H9 (cell line): ENCODE measurements around the gene SYNE2. TPM values are rescaled to one million over a fixed set of nuclear protein-coding genes. Genes with fewer than 3 reads are reported as not detected.

Source experiments
- DNase-seq: peaks from one replicate; pipeline ENCODE4 v3.0.0-alpha.2; 2017
- H2AFZ ChIP-seq: one replicate; pipeline ENCODE4 v1.6.1; 2013; ENCODE audit warnings: mild to moderate bottlenecking, low read length, control low read depth, moderate library complexity
- H2AK5ac ChIP-seq: 2 replicates; pipeline ENCODE4 v1.6.1; 2013; ENCODE audit warnings: low read length, control low read depth, mixed read lengths; ENCODE audit not compliant: insufficient read length
- H2BK120ac ChIP-seq: one replicate; pipeline ENCODE4 v1.6.1; 2013; ENCODE audit warnings: low read depth, mild to moderate bottlenecking, low read length, control low read depth, inconsistent platforms; ENCODE audit not compliant: poor library complexity, severe bottlenecking
- H2BK12ac ChIP-seq: 2 replicates; pipeline ENCODE4 v1.6.1; 2013; ENCODE audit warnings: low read length, control low read depth, mixed read lengths, low read depth; ENCODE audit not compliant: insufficient read length
- H2BK15ac ChIP-seq: 2 replicates; pipeline ENCODE4 v1.6.1; 2013; ENCODE audit warnings: low read depth, low read length, control low read depth
- H2BK20ac ChIP-seq: one replicate; pipeline ENCODE4 v1.6.1; 2013; ENCODE audit warnings: low read depth, mild to moderate bottlenecking, low read length, control low read depth, inconsistent platforms; ENCODE audit not compliant: poor library complexity, severe bottlenecking
- H2BK5ac ChIP-seq: 2 replicates; pipeline ENCODE4 v1.6.1; 2013; ENCODE audit warnings: low read length, control low read depth, mixed read lengths; ENCODE audit not compliant: insufficient read length
- H3K14ac ChIP-seq: 2 replicates; pipeline ENCODE4 v1.6.1; 2013; ENCODE audit warnings: low read length, control low read depth; ENCODE audit not compliant: insufficient read depth
- H3K18ac ChIP-seq: 2 replicates; pipeline ENCODE4 v1.6.1; 2013; ENCODE audit warnings: low read depth, mild to moderate bottlenecking, mixed read lengths, low read length, control low read depth; ENCODE audit not compliant: insufficient read length
- H3K23ac ChIP-seq: 2 replicates; pipeline ENCODE4 v1.6.1; 2013; ENCODE audit warnings: low read length, control low read depth, mixed read lengths, low read depth; ENCODE audit not compliant: insufficient read length
- H3K23me2 ChIP-seq: 2 replicates; pipeline ENCODE4 v1.6.1; 2013; ENCODE audit warnings: low read depth, mild to moderate bottlenecking, mixed read lengths, low read length, control low read depth; ENCODE audit not compliant: insufficient read length, poor library complexity, severe bottlenecking
- H3K27ac ChIP-seq: 2 replicates; pipeline ENCODE4 v1.5.1; 2013; ENCODE audit warnings: low read length, control low read depth, mixed read lengths, low read depth; ENCODE audit not compliant: insufficient read length
- H3K27me3 ChIP-seq: 2 replicates; pipeline ENCODE4 v1.6.1; 2013; ENCODE audit warnings: low read length, control low read depth, inconsistent platforms; ENCODE audit not compliant: insufficient read depth
- H3K4ac ChIP-seq: 2 replicates; pipeline ENCODE4 v1.6.1; 2013; ENCODE audit warnings: low read depth, mild to moderate bottlenecking, control low read depth, inconsistent platforms, low read length, moderate library complexity
- H3K4me1 ChIP-seq: 2 replicates; pipeline ENCODE4 v1.6.1; 2013; ENCODE audit warnings: low read length, control low read depth, inconsistent platforms; ENCODE audit not compliant: insufficient read depth
- H3K4me2 ChIP-seq: 2 replicates; pipeline ENCODE4 v1.6.1; 2013; ENCODE audit warnings: low read length, control low read depth, mixed read lengths; ENCODE audit not compliant: insufficient read length, insufficient read depth
- H3K56ac ChIP-seq: 2 replicates; pipeline ENCODE4 v1.6.1; 2013; ENCODE audit warnings: low read depth, mild to moderate bottlenecking, mixed read lengths, low read length, control low read depth; ENCODE audit not compliant: insufficient read length
- H3K79me1 ChIP-seq: 2 replicates; pipeline ENCODE4 v1.6.1; 2013; ENCODE audit warnings: low read depth, mild to moderate bottlenecking, moderate library complexity, low read length, control low read depth, inconsistent platforms; ENCODE audit not compliant: insufficient read depth, poor library complexity, severe bottlenecking
- H3K79me2 ChIP-seq: 2 replicates; pipeline ENCODE4 v1.6.1; 2013; ENCODE audit warnings: low read length, control low read depth, inconsistent platforms; ENCODE audit not compliant: insufficient read depth
- H3K9ac ChIP-seq: 2 replicates; pipeline ENCODE4 v1.6.1; 2013; ENCODE audit warnings: low read length, control low read depth, mixed read lengths; ENCODE audit not compliant: insufficient read length; ENCODE audit errors: extremely low read depth
- H3K9me3 ChIP-seq: one replicate; pipeline ENCODE4 v1.6.1; 2013; ENCODE audit warnings: low read depth, low read length, inconsistent platforms; ENCODE audit not compliant: control insufficient read depth
- H3T11ph ChIP-seq: one replicate; pipeline ENCODE4 v1.6.1; 2013; ENCODE audit warnings: mild to moderate bottlenecking, low read length, control low read depth, inconsistent platforms
- H4K20me1 ChIP-seq: one replicate; pipeline ENCODE4 v1.6.1; 2013; ENCODE audit not compliant: control insufficient read depth, insufficient read length, insufficient read depth
- H4K5ac ChIP-seq: 2 replicates; pipeline ENCODE4 v1.6.1; 2013; ENCODE audit warnings: low read depth, mild to moderate bottlenecking, mixed read lengths, low read length, control low read depth; ENCODE audit not compliant: insufficient read length
- H4K8ac ChIP-seq: replicated peaks from 2 replicates; pipeline ENCODE4 v1.6.1; 2013; ENCODE audit warnings: low read length, control low read depth, mixed read lengths, low read depth; ENCODE audit not compliant: insufficient read length
- H4K91ac ChIP-seq: 2 replicates; pipeline ENCODE4 v1.6.1; 2013; ENCODE audit warnings: low read depth, mild to moderate bottlenecking, moderate library complexity, mixed read lengths, low read length, control low read depth; ENCODE audit not compliant: insufficient read length
- H3K27ac Mint-ChIP-seq, 3 experiments: 2 replicates in 2 of 3; 3 replicates in 1 of 3; pipeline ENCODE4 v1.8.0; 2020 to 2021; ENCODE audit warnings: mixed read lengths in 3 of 3, mild to moderate bottlenecking in 1 of 3, moderate library complexity in 1 of 3
- H3K27me3 Mint-ChIP-seq: 2 replicates; pipeline ENCODE4 v1.8.0; 2021; ENCODE audit warnings: low read depth, mild to moderate bottlenecking, moderate library complexity, mixed read lengths
- H3K36me3 Mint-ChIP-seq, 3 experiments: 2 replicates in 2 of 3; 3 replicates in 1 of 3; pipeline ENCODE4 v1.8.0; 2020 to 2021; ENCODE audit warnings: low read depth in 3 of 3, mixed read lengths in 3 of 3; ENCODE audit not compliant: insufficient read depth in 1 of 3
- H3K4me1 Mint-ChIP-seq, 2 experiments: 2 replicates each; pipeline ENCODE4 v1.8.0; 2020; ENCODE audit warnings: mixed read lengths in 2 of 2
- H3K4me3 Mint-ChIP-seq, 2 experiments: 2 replicates in 1 of 2; 3 replicates in 1 of 2; pipeline ENCODE4 v1.8.0; 2020 to 2021; ENCODE audit warnings: mild to moderate bottlenecking in 2 of 2, mixed read lengths in 2 of 2, moderate library complexity in 1 of 2
- H3K9me3 Mint-ChIP-seq, 2 experiments: 2 replicates in 1 of 2; 3 replicates in 1 of 2; pipeline ENCODE4 v1.8.0; 2020; ENCODE audit warnings: mild to moderate bottlenecking in 2 of 2, mixed read lengths in 2 of 2, moderate library complexity in 1 of 2
- CTCF ChIP-seq: fragments of 200-600 bp; sonication (generic); conservative IDR thresholded peaks from 3 replicates; pipeline ENCODE4 v1.8.0; 2021; ENCODE audit warnings: antibody characterized with exemption, mild to moderate bottlenecking
- WGBS: extraction: QIAGEN DNeasy Blood & Tissue Kit; methylation state at CpG from one replicate; pipeline ENCODE4 v1.1.7; 2013; ENCODE audit warnings: missing lambda C conversion rate, low lambda C conversion rate, mixed read lengths; ENCODE audit not compliant: insufficient read length; ENCODE audit errors: extremely low coverage; 5-methylcytosine and 5-hydroxymethylcytosine counted together
- total RNA-seq: library from RNA; stranded (reverse); gene quantifications from 2 replicates; pipeline ENCODE4 v1.2.1, GENCODE V29; 2021

The SYNE2 gene
- total RNA-seq, 1 experiment from 2014 or later: 43.3 TPM

GRCh38 chr14:63892265-63892664, 39.5 kb downstream of the SYNE2 start:
- Histone ChIP-seq H4K91ac (no peak overlapping the region), H2AFZ (no peak overlapping the region), H3K4ac (no peak overlapping the region), H3K23me2 (no peaks in the 10 kb centered on the region), H3K4me1 (peaks cover 9% of the 10 kb centered on the region; the same call in 1 of the 2 replicates), H3K14ac (no peak overlapping the region), H3K18ac (no peak overlapping the region), H2BK120ac (no peak overlapping the region), H3K79me1 (peaks cover 2% of the 10 kb centered on the region), H3K9me3 (no peaks in the 10 kb centered on the region), H3K9ac (no peak overlapping the region), H3T11ph (no peak overlapping the region), H3K4me2 (no peak overlapping the region), H2BK15ac (no peak overlapping the region), H2BK20ac (no peak overlapping the region), H3K27me3 (no peaks in the 10 kb centered on the region), H2AK5ac (no peak overlapping the region), H3K56ac (no peak overlapping the region), H3K27ac (no peak overlapping the region), H3K23ac (no peak overlapping the region), H4K20me1 (no peaks in the 10 kb centered on the region), H3K79me2 (peaks cover under 1% of the 10 kb centered on the region; the same call in 1 of the 2 replicates), H4K5ac (no peak overlapping the region), H4K8ac (no peak overlapping the region), H2BK5ac (no peak overlapping the region), H2BK12ac (no peak overlapping the region)
- TF ChIP-seq CTCF: no peak
- peak overlapping the region in 2 of 3 experiments; percentile 69 to 99; a peak in 6 of 7 replicates for H3K27ac Mint-ChIP-seq
- H3K9me3 Mint-ChIP-seq: no peaks in the 10 kb centered on the region
- no CpG with 5 or more reads among the region's 2 CpGs for WGBS
- H3K4me1 Mint-ChIP-seq: peaks cover 36 to 43% of the 10 kb centered on the region in 2 experiments
- DNase-seq: no peak
- H3K36me3 Mint-ChIP-seq: peaks cover 0 to 5% (median 3%) of the 10 kb centered on the region in 3 experiments; a peak in 3 of 7 replicates
- H3K27me3 Mint-ChIP-seq: no peaks in the 10 kb centered on the region; the same call in 1 of the 2 replicates
- peak overlapping the region in 1 of 2 experiments; percentile 50; a peak in 1 of 5 replicates for H3K4me3 Mint-ChIP-seq
